ENCODE results near the gene MAP2K1. TPM values are rescaled to one million over a fixed set of nuclear protein-coding genes. Genes with fewer than 3 reads are reported as not detected.

Gene MAP2K1
- polyA plus RNA-seq, 1 of the 3 experiments (the other 2 are of a cell fraction) = 21.8 TPM

DNA sequence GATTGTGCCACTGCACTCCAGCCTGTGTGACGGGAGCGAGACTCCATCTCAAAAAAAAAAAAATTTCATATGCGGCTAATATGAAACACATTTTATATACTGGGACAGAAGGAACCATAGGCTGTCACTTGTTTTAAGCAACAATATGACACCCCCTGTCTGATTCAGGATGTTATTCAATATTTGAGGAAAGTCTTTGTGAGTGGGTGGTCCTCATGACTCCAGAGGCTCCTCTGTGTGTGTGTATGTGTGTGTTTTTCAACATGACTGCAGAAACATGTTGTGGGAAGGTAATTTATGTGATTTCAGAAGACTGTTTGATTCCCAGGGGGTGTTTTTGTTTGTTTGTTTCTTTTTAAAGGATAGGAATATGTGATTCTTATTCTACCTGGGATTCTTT lies 32.8 kb downstream of the MAP2K1 start:
- no peak for DNase-seq
- H3K4me3 ChIP-seq (ENCODE audit: low read depth in 2 of 2, low read length in 1 of 2) = no peak overlapping the region
- H2AFZ ChIP-seq (ENCODE audit: low read depth) = no peak overlapping the region
- no peaks in the 10 kb centered on the region for H3K4me1 ChIP-seq (ENCODE audit: control insufficient read depth in 1 of 2, insufficient read depth in 2 of 2, low read depth in 1 of 2, low read length in 1 of 2)
- H3K9me2 ChIP-seq = no peaks in the 10 kb centered on the region
- no peaks in the 10 kb centered on the region for H3F3A ChIP-seq (replicated peaks; ENCODE audit: insufficient read depth)
- H3K9me3 ChIP-seq = no peaks in the 10 kb centered on the region
- no peaks in the 10 kb centered on the region for H3K27me3 ChIP-seq (ENCODE audit: insufficient read depth)
- WGBS (ENCODE audit: low lambda C conversion rate) = 96% methylated on average over 3 of the region's 3 CpGs
- ChIA-PET CTCF (no interaction called here), POLR2A (no interaction called here)
- no peak overlapping the region for H3K4me2 ChIP-seq
- H4K20me1 ChIP-seq (ENCODE audit: insufficient read depth) = no peaks in the 10 kb centered on the region; the same call in 1 of the 2 replicates
- TF ChIP-seq RAD21 (IDR thresholded peaks at IDR 0.05; ENCODE audit: low read length) (no peak), EZH2phosphoT487 (IDR thresholded peaks at IDR 0.05; ENCODE audit: borderline replicate concordance, low read depth) (no peak), FOXM1 (IDR thresholded peaks at IDR 0.05; ENCODE audit: low read depth) (no peak), POLR2AphosphoS5 (IDR thresholded peaks at IDR 0.05; ENCODE audit: low read depth, low read length) (no peak), JUND (IDR thresholded peaks at IDR 0.05) (no peak), GATA2 (CRISPR knock-in tag; IDR thresholded peaks at IDR 0.05) (no peak), ELF1 (IDR thresholded peaks at IDR 0.05) (no peak), TAF1 (IDR thresholded peaks at IDR 0.05; ENCODE audit: borderline replicate concordance, low read depth, low read length) (no peak), FOSL2 (IDR thresholded peaks at IDR 0.05; ENCODE audit: borderline replicate concordance, low read depth) (no peak), SMC3 (IDR thresholded peaks at IDR 0.05; ENCODE audit: low read depth, low read length) (no peak), SIN3A (IDR thresholded peaks at IDR 0.05; ENCODE audit: borderline replicate concordance, low read depth, low read length) (no peak), CTCF (IDR thresholded peaks at IDR 0.05) (no peak), YY1 (IDR thresholded peaks at IDR 0.05; ENCODE audit: low read depth) (no peak), MXI1 (IDR thresholded peaks at IDR 0.05; ENCODE audit: low read depth, low read length) (no peak)
- TF ChIP-seq, protein P1, sequence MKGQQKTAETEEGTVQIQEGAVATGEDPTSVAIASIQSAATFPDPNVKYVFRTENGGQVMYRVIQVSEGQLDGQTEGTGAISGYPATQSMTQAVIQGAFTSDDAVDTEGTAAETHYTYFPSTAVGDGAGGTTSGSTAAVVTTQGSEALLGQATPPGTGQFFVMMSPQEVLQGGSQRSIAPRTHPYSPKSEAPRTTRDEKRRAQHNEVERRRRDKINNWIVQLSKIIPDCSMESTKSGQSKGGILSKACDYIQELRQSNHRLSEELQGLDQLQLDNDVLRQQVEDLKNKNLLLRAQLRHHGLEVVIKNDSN (IDR thresholded peaks at IDR 0.05; ENCODE audit: borderline replicate concordance, low read depth) = no peak
- no peak overlapping the region for H3K27ac ChIP-seq (ENCODE audit: low read depth in 2 of 2, low read length in 1 of 2)
- peaks cover 0 to 3% of the 10 kb centered on the region in 2 experiments for H3K36me3 ChIP-seq (replicated peaks in 1 of 2; ENCODE audit: control insufficient read depth in 1 of 2, insufficient read depth in 2 of 2, low read length in 1 of 2)
- peaks cover 95% of the 10 kb centered on the region for H3K79me2 ChIP-seq (ENCODE audit: insufficient read depth)
- H3K9ac ChIP-seq = no peak overlapping the region

DNA sequence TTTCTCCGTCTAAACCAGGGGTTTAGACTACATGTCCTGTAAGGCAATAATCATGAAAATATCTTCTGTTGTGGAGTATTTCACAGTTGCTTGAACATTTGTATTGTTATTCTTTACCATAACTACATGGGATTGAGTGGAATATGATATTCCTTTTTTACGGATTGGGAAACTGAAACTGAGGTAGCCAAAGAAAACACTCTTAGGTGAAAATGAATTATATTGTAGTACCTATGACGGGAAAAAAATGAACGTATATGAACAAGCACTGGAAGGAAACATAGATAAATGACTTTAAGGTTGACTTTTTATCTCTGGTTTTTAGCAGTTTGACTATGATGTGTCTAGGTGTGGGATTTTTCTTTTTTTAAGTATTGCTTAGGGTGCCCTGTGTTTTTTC lies 35.6 kb downstream of the MAP2K1 start:
- H3K27me3 ChIP-seq (ENCODE audit: insufficient read depth) = no peaks in the 10 kb centered on the region
- DNase-seq = no peak
- no peak overlapping the region for H3K27ac ChIP-seq (ENCODE audit: low read depth in 2 of 2, low read length in 1 of 2)
- WGBS (ENCODE audit: low lambda C conversion rate) = 95% methylated on average over 4 of the region's 4 CpGs
- H3K9ac ChIP-seq = no peak overlapping the region
- POLR2A ChIA-PET = no interaction called here
- H3F3A ChIP-seq (replicated peaks; ENCODE audit: insufficient read depth) = no peaks in the 10 kb centered on the region
- CTCF ChIA-PET = no interaction called here
- no peak overlapping the region for H3K4me2 ChIP-seq
- peaks cover 0 to 3% of the 10 kb centered on the region in 2 experiments for H3K36me3 ChIP-seq (replicated peaks in 1 of 2; ENCODE audit: control insufficient read depth in 1 of 2, insufficient read depth in 2 of 2, low read length in 1 of 2)
- no peaks in the 10 kb centered on the region for H3K9me3 ChIP-seq
- H3K4me3 ChIP-seq (ENCODE audit: low read depth in 2 of 2, low read length in 1 of 2) = no peak overlapping the region
- peaks cover 93% of the 10 kb centered on the region for H3K79me2 ChIP-seq (ENCODE audit: insufficient read depth)
- peaks cover 3% of the 10 kb centered on the region; the same call in 1 of the 2 replicates for H4K20me1 ChIP-seq (ENCODE audit: insufficient read depth)
- H2AFZ ChIP-seq (ENCODE audit: low read depth) = no peak overlapping the region
- no peaks in the 10 kb centered on the region for H3K9me2 ChIP-seq
- no peaks in the 10 kb centered on the region for H3K4me1 ChIP-seq (ENCODE audit: control insufficient read depth in 1 of 2, insufficient read depth in 2 of 2, low read depth in 1 of 2, low read length in 1 of 2)
- TF ChIP-seq TCF12 (IDR thresholded peaks at IDR 0.05) (no peak), TAF1 (IDR thresholded peaks at IDR 0.05; ENCODE audit: borderline replicate concordance, low read depth, low read length) (no peak), SIN3A (IDR thresholded peaks at IDR 0.05; ENCODE audit: borderline replicate concordance, low read depth, low read length) (no peak), FOSL2 (IDR thresholded peaks at IDR 0.05; ENCODE audit: borderline replicate concordance, low read depth) (no peak), RAD21 (IDR thresholded peaks at IDR 0.05; ENCODE audit: low read length) (no peak), CHD2 (IDR thresholded peaks at IDR 0.05; ENCODE audit: low read length, partially characterized antibody) (no peak), REST (IDR thresholded peaks at IDR 0.05; ENCODE audit: low read depth, low read length) (no peak), USF2 (IDR thresholded peaks at IDR 0.05; ENCODE audit: borderline replicate concordance, low read depth, low read length) (no peak)
- TF ChIP-seq, protein P1 (IDR thresholded peaks at IDR 0.05; ENCODE audit: borderline replicate concordance, low read depth) = no peak

Data from SK-N-SH (cell line).